Left forelimb (tissue), 1 donor: Measurements from ENCODE around the gene CTBP2.
"Not testable (repeated sequence)": the region's sequence is repeated elsewhere in the genome, so short reads cannot be mapped to it uniquely, and the experiment has no call there.

Experiments used
- DNase-seq: peaks from one replicate; pipeline ENCODE4 v3.0.0-alpha.2; 2018; ENCODE audit warnings: low spot score

CTBP2 gene

DNA sequence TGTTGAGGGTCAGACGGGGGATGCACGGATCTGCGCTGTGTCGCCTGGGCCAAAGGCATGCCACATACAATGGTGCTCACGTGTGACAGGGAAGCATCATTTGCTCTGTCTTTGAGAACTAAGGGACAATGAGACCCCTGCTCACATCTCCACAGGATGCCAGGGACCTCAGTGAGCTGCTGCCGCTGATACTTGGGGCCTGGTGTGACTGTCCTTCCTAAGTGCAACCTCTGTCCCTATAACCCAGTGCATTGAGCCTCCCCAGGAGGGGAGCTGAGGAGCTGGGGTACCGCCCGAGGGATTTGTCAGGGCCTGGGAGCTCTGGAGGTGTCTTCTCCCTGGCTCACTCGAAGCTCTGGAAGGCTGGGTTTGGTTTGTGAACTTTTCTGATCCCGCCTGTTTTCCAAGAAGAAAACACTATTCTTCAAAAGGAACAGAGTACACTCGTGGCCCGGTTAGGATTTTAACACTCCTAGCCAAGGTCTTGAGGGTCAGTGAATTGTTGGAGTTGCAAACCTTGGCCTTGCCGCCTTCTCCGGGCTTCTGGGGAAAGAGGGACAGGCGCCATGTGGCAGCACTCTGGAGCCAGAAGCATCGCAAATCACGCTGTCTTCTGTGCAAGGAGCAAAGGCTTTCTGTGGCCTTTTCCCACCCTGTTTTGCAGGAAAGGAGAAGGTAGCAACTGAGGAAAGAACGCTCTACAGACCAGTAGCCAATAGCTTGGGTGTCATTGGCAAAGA lies 26.2 kb upstream of the CTBP2 start:
- DNase-seq, result no peak

DNA sequence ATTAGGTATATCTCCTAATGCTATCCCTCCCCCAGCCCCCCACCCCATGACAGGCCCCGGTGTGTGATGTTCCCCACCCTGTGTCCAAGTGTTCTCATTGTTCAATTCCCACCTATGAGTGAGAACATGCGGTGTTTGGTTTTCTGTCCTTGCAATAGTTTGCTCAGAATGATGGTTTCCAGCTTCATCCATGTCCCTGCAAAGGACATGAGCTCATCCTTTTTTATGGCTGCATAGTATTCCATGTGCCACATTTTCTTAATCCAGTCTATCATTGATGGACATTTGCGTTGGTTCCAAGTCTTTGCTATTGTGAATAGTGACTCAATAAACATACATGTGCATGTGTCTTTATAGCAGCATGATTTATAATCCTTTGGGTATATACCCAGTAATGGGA lies 18.7 kb upstream of the CTBP2 start:
- not testable (repeated sequence) for DNase-seq

DNA sequence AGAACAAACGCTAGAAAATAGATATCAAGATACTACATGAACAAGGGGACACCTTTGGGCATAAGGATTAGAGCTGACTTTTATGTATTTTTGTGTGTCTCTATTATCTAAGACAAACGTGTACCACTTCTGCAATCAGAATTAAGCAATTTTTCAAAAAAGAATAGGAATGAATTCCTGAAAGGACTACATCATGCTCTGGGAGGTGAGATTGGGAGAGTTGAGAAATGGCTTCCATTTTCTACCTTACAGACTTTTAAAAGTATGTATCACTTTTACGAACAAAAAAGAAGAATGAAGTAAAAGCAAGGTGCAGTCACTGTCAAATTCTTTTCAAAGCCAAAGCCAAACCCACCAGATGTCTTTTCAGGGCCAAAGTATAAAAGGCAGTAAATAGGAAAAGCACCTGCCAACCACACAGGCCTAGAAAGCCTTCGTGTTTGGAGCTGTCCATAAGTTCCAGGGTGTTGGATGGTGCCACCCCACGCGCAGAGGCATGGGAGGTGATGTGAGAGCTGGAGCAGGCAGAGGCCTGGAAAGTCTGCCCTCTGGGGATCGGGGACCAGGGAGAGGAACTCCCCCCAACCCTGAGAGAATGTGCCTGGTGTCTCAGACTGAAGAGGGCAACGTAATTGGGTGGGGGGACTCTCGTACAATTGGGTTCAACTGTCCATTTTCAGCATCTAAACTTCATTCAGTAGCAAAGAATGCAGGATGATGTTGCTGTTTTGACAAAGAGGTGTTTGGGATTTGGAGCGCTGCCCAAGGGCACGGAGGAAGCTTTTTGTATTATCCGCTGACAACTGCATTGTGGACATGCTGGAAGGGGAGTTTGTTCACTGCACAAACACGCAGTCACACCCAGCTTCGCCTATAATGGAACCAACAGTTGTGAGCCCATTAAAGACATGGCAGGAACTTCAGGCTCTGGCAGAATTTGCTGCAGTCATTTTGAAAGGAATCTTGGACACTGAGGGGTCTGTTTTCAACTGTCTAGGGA lies 17.6 kb upstream of the CTBP2 start:
- DNase-seq, result peak; percentile 42

DNA sequence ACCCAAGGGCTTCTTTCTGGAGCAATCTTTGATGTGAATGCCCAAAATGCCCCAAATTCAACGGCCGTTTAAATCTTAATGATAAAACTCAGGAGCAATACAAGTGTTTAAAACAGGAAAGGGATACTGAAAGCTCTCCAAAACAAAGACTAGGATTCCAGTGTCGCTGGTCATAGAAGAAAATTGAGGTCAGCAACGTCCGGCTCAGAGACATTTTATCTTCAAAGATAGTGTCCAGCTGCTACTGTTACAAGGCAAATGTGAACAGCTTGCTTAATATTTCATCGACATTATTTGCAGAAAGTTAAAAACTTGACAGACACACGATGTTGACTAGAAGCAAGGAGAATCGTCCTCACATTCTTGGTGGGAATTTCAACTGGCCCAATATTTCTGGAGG lies 15.4 kb upstream of the CTBP2 start:
- no peak for DNase-seq

DNA sequence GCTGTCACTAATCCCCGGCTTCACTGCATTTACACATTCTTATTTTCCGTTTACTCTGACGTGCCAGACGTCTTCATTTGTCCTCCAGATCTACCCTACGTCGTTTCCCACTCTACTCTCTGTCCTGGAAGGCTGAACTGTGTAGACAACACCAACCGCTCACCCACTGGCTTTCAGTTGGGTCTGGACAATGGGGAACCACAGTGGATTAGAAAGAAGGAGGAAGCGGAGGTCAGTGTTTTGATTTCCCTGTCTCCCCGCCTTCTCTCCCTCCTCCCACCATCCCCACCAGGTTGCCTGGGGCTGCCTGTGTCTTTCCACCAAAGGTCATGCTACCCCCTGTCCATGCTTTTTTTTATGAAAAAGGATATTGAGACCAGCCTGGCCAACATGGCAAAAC lies 14.0 kb upstream of the CTBP2 start:
- DNase-seq, result peak; percentile 45

DNA sequence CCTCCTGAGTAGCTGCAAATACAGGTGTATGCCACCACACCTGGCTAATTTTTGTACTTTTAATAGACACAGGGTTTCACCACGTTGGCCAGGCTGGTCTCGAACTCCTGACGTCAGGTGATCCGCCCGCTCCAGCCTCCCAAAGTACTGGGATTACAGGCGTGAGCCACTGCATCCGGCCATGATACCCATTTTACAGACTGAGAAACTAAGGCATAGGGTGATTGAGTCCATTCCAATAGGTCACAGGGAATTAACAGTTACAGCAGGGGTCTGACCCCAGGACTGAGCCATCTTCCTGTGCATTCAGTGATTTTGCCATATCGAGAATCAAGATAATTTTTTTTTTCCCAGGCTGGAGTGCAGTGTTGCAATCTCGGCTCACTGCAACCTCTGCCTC lies 12.3 kb upstream of the CTBP2 start:
- DNase-seq, result peak; percentile 17

DNA sequence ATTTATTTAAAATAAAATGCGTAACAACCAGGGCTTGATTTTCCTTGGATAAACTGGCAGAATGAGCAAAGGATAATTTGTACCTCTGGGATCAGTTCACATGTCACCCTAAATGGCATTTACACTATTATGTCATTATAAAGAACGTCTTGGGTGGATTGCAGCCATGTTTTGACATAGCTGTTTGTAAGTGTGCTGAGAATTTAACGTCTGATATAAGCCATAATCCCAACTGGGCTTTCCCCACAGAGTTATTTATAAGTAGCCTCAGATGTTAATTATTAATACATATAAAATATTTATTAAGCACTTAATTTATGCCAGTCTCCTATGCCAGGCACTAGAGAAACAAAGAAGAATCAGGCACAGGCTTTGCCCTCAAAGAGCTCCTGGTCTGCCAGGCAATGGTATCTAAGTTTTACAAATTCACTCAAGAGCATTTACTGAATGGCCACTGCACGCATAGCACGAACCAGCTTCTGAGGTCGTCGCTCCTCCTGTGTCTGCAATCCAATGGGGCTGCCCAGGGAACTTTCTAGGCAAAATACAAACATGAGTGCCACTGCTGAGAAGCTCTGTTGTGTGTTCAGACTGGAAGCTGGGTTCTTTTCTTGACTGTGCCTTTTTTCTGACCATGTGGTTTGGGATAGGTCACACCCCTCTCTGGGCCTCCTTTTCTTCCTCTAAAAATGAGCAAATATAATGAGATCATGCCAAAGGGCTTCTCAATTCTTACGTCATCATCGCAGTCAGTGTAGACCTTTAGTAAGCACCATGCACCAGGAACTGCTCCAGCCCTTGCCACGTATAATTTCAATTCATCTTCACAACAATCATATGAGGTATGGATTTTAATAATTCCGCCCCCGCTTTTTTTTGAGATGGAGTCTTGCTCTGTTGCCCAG lies 11.3 kb upstream of the CTBP2 start:
- DNase-seq, result peak; percentile 17

DNA sequence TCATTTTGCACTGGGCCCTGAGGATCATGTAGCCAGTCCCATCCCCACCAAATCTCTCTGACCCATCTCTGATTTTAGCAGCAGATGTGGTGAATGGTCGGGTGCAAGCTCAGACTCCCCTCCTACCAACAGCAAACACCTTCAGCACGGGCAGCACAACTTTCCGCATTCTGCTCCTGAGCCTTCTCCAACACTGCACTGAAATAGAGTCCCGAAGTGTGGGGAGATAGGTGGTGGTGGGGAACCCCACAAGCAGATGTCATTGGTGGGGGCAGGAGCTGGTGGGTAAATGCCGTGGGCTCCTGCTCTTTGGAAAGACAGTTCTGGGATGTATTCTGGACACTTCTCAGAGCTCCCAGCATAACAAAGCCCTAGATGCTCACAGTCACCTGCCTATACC lies 9.6 kb upstream of the CTBP2 start:
- DNase-seq, result peak; percentile 3

DNA sequence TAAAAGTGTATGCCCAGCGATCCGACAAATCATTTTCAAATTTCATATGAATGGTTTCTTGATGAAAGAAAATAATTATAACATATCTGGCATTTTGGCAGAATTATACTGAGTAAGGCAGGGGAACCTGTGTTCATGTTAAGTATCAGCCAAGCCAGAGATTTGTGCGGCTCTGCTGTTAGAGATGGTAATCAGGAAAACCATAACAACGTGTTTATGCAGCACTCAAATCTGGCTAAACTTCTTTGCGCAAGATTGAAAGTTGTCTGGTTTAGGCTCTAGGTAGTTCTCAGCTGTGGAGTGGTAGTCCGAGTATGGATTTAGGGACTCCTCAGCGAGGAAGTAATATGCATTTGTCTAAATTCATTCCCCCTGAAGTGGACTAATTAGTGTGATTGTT lies 8.9 kb upstream of the CTBP2 start:
- DNase-seq, result peak; percentile 4

DNA sequence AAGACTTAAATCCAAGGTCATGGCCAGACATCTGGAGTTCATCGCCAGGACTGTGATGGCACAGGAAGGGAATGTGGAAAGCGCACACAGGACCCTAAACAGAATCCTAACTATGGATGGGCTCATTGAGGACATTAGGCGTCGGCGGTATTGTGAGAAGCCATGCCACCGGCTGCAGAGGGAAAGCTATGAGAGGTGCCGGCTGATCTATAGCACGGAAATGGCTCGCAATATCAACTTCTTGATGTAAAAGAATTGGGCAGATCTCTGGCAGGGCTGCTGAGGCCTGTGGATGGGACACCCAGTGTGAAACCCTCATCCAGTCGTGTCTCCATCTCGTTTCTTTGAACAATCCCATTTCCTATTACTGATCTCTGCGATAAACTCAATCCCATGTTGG lies 6.3 kb upstream of the CTBP2 start:
- peak; percentile 15 for DNase-seq

DNA sequence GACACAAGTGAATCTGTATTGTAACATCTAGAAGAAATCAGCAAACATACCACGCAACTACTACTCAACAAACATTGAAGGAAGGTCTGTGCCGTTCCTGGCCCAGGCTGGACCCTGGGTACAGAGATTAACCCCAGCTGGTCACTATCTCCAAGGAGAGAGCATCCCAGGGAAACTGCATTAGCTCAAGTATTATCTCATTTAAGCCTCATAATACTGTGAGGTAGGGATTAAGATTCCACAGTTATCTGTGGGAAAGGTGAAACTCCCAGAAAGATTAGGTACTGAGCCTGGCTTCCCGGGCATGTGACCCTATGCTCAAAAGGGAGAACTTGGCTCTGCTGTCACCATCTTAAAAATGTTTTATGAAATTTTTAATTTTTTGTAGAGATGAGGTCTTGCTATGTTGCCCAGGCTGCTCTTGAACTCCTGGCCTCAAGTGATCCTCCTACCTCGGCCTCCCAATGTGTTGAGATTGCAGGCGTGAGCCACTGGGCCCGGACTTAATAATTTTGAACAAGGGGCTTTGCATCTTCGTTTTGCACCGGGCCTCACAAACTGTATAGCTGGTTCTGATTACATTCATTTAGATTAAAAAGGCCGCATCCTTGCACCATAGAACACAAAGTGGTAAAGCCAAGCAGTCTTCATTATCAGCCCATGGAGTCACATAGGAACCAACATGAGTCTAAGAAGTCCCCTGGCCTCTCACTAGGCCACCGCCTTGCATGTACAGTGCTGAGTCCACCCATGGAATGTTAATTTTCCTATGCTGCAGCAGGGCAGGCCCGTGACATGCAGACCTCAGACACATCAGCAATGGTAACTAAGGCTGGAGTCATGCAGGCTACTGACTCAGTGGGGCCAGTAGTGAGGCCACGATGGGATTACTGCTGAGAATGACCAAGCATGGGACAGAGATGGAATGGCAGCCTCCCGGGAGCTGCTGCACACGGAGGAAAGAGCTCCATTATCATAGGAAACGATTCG lies 5.5 kb upstream of the CTBP2 start:
- DNase-seq, result peak; percentile 30

DNA sequence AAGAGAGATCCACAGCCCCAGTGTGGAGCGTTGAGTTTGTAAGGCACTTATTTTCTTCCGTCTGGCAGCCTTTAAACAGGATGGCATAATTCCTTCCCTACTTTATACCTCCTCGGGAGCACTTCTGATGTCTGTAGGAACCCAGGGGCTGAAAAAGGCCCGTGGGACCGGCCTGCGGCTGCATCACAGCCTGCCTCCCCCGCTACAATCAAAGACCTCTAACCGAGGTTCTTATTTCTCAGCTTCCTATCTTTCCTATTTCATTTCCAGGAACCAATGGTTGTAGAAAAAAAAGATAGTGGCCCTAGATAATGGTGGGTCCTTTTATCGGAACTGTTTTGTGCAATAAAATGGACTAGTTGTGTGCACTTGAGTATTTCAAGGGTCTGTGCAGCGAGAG lies 4.1 kb upstream of the CTBP2 start:
- peak; percentile 17 for DNase-seq

DNA sequence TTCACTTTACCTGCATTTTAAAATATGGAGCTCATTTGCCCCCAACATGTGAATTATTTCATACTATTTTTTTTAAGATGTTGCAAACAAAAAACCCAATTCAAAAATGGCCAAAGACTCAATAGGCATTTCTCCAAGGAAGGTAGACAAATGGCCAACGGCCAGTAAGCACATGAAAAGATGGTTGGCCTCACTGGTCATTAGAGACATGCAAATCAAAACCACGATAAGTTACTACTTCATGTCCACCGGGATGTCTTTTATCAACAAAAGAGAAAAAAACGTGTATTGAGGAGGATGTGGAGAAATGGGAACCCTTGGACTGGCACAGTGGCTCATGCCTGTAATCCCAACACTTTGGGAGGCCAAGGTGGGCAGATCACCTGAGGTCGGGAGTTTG lies 3.4 kb upstream of the CTBP2 start:
- DNase-seq, result peak; percentile 6

DNA sequence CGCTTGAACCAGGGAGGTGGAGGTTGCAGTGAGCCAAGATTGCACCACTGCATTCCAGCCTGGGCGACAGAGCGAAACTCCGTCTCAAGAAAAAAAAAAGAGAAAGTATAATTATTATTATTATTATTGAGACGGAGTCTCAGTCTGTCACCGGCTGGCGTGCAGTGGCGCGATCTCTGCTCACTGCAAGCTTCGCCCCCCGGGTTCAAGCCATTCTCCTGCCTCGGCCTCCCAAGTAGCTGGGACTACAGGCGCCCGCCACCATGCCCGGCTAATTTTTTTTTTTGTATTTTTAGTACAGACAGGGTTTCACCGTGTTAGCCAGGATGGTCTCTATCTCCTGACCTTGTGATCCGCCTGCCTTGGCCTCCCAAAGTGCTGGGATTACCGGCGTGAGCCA lies 2.9 kb upstream of the CTBP2 start:
- DNase-seq, result not testable (repeated sequence)

DNA sequence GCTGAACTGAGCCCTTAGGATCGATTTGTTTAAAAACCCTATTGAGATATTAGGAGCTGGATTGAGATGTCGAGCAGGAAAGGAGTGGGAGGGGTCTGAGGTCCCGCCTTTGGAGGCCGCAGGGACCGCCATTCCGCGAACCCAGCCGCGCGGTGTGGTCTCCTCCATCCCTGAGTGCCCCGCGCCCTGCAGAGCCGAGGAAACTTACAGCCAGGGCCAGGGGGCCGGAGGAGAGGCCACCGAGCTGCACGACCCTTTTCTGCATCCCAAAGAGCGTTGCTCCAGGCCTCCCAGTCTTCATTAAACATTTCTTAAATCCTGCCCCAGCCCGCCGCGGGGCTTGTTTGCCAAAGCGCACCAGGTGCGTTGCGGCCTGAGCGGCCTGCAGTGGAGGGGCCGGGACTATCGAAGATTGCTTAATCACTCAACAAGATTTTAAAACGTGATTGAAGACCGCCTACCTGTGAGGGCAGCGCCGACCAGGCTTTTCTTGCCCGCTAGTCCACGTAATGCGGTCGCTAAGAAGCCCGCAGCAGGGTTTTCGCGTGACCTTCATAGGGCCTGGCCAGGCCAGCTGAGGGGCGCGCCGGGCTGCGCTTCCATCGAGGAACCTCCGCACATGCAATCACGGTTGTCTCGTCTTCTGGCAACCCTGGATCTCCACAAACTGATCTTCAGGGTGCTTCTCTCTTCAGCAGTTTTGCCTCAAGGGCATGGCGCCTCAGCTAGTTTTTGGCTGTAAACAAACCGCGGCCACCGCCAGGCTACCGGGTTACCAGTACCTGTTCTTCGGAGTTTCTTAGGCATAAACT lies 2.0 kb upstream of the CTBP2 start:
- DNase-seq, result peak; percentile 64

DNA sequence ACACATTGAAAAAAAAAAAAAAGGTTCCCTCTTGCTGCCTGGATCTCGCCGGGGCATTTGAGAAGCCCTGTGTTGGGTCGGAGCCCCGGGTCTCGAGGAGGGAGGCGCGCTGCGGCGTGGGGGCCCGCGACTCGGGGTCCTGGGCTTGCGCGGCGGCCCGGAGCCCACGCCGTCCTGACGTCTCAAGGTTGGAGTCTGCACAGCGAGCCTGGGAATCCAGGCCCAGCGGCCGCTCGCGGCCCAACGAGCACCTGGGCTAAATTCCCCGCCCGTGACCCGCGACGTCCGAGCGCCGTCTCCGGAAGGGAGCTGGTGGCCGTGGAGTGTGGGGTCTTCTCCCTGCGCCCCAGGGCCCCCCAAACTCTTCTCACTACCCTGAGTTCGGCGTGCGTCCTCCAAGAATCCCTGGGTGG lies 1.4 kb upstream of the CTBP2 start:
- DNase-seq, result peak; percentile 69

DNA sequence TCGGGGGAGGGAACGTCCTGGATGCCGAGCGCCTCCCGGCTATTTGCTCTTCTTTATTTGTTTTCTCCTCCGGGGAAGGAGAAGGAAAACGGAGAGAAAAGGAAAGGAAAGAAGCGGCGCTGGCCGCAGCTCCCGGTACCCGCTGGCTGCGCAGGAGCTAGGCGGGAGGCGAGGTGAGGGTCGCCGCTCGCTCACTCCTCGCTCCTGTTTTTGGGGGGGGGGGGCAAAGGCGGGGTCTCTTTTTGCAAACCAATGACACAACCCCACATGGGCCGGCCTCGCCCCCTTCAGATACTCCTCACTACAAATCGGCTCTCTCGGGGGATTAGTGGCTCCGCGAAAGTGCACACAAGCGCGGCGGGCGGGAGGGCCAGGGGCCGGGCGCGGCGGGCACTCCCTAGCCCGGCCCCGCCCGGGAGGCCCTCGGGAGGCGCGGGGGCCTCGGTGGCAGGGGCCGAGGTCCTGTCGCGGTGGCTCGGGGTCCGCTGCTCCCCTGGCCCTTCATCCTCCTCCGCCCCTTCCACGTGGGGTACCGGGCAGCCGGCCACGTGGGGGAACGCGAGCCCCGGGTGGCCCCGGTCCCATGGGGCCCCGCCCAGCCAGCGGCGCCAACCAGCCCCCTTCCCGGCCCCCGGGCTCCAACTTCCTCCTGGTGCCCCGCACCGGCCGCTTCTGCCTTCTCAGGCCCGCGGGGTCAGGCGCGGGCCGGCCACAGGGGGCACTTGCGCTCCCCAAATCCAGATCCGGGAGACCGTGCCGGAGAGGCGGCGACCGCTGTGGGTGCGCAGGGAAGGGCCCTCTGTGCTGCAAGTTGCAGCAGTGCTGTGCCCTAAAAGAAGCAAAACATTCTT lies 718 bp upstream of the CTBP2 start:
- DNase-seq, result peak; percentile 88

DNA sequence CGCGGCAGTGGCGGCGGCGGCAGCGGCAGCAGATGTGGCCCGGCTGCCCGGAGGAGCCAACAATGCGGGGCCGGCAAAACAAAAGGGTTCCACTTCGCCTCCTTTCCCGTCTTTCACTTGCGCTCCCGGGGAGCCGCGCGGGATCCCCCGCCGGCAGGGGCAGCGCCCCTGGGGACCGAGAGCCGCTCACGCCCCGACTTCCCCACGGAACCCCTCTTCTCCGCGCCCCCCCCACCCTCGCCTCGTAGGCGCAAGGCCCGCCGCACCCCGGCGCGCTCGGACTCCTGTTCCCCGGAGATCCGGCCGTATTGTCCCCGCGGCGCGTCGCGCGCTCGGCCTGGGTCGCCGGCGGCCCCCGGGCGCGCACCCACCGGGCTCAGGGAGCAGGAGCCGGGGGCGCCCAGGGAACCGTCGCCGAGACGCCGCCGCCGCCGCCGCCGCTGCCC lies 854 bp downstream of the CTBP2 start:
- peak; percentile 79 for DNase-seq
